Liver (tissue), 9 donors: Measurements from ENCODE around the gene CDK17. TPM values are rescaled to one million over a fixed set of nuclear protein-coding genes. Genes with fewer than 3 reads are reported as not detected.

ENCODE experiments used
- DNase-seq: peaks from one replicate; pipeline ENCODE4 v3.0.0-alpha.2; 2017; ENCODE audit warnings: low spot score
- H3K27ac ChIP-seq, 2 donors: one replicate each; pipeline ENCODE4 v1.7.0; 2013; ENCODE audit warnings: inconsistent platforms in 2 of 2, low read length in 2 of 2, control low read depth in 1 of 2, low read depth in 1 of 2, mild to moderate bottlenecking in 1 of 2
- H3K27me3 ChIP-seq, 4 donors: one replicate each; pipeline versions ENCODE4 v1.6.1 to v1.7.0; 2013; ENCODE audit warnings: low read length in 3 of 4, inconsistent platforms in 1 of 4, mild to moderate bottlenecking in 1 of 4, moderate library complexity in 1 of 4; ENCODE audit not compliant: control insufficient read depth in 4 of 4, insufficient read depth in 4 of 4
- H3K36me3 ChIP-seq, 4 donors: one replicate each; pipeline versions ENCODE4 v1.6.1 to v1.7.0; 2013; ENCODE audit warnings: low read length in 3 of 4, mild to moderate bottlenecking in 3 of 4, low read depth in 1 of 4, moderate library complexity in 1 of 4; ENCODE audit not compliant: control insufficient read depth in 4 of 4, insufficient read depth in 3 of 4
- H3K4me1 ChIP-seq, 4 donors: one replicate each; pipeline versions ENCODE4 v1.6.1 to v1.7.0; 2013; ENCODE audit warnings: low read length in 3 of 4, mild to moderate bottlenecking in 3 of 4, moderate library complexity in 1 of 4; ENCODE audit not compliant: control insufficient read depth in 4 of 4, insufficient read depth in 4 of 4
- H3K4me3 ChIP-seq, 3 donors: one replicate each; pipeline versions ENCODE4 v1.6.1 to v1.7.0; 2013; ENCODE audit warnings: low read length in 3 of 3, control low read depth in 1 of 3, low read depth in 1 of 3, mild to moderate bottlenecking in 1 of 3
- H3K9ac ChIP-seq, 2 donors: one replicate each; pipeline ENCODE4 v1.7.0; 2013; ENCODE audit warnings: low read length in 2 of 2, mild to moderate bottlenecking in 2 of 2, moderate library complexity in 2 of 2, control low read depth in 1 of 2, low read depth in 1 of 2
- H3K9me3 ChIP-seq, 4 donors: one replicate each; pipeline versions ENCODE4 v1.6.1 to v1.7.0; 2013; ENCODE audit warnings: low read length in 3 of 4; ENCODE audit not compliant: control insufficient read depth in 4 of 4
- ATF3 ChIP-seq: IDR thresholded peaks from 2 replicates; pipeline ENCODE4 v1.6.1; 2016; ENCODE audit warnings: antibody characterized with exemption
- CTCF ChIP-seq: fragments of 150-350 bp; IDR thresholded peaks from 2 replicates; pipeline ENCODE4 v1.5.1; 2017; ENCODE audit warnings: improper control_type of control experiment, low read depth, low read length; ENCODE audit not compliant: missing input control
- EGR1 ChIP-seq, 2 donors: IDR thresholded peaks; 2 replicates each; pipeline ENCODE4 v1.6.1; 2016 to 2018; ENCODE audit warnings: antibody characterized with exemption in 2 of 2, low read depth in 2 of 2
- FOXA1 ChIP-seq: IDR thresholded peaks from 2 replicates; pipeline ENCODE4 v1.6.1; 2016; ENCODE audit warnings: antibody characterized with exemption
- FOXA2 ChIP-seq: IDR thresholded peaks from 2 replicates; pipeline ENCODE4 v1.6.1; 2016; ENCODE audit warnings: antibody characterized with exemption
- GABPA ChIP-seq, 2 donors: IDR thresholded peaks in 1 of 2; conservative IDR thresholded peaks in 1 of 2; 2 replicates each; pipeline ENCODE4 v1.6.1; 2016; ENCODE audit warnings: antibody characterized with exemption in 2 of 2, mild to moderate bottlenecking in 1 of 2, moderate library complexity in 1 of 2
- HNF4A ChIP-seq, 2 donors: conservative IDR thresholded peaks; 2 replicates each; pipeline ENCODE4 v1.6.1; 2016; ENCODE audit warnings: antibody characterized with exemption in 2 of 2, mild to moderate bottlenecking in 2 of 2
- HNF4G ChIP-seq: IDR thresholded peaks from 2 replicates; pipeline ENCODE4 v1.6.1; 2016; ENCODE audit warnings: antibody characterized with exemption
- MAX ChIP-seq: IDR thresholded peaks from 2 replicates; pipeline ENCODE4 v1.6.1; 2016; ENCODE audit warnings: antibody characterized with exemption
- RAD21 ChIP-seq, 2 donors: IDR thresholded peaks; 2 replicates each; pipeline ENCODE4 v1.6.1; 2016; ENCODE audit warnings: antibody characterized with exemption in 2 of 2, mild to moderate bottlenecking in 2 of 2
- REST ChIP-seq: IDR thresholded peaks from 2 replicates; pipeline ENCODE4 v1.6.1; 2016; ENCODE audit warnings: antibody characterized with exemption, mild to moderate bottlenecking
- RXRA ChIP-seq, 2 donors: IDR thresholded peaks; 2 replicates each; pipeline ENCODE4 v1.6.1; 2017 to 2018; ENCODE audit warnings: antibody characterized with exemption in 2 of 2, mild to moderate bottlenecking in 1 of 2
- SP1 ChIP-seq: IDR thresholded peaks from 2 replicates; pipeline ENCODE4 v1.6.1; 2018; ENCODE audit warnings: antibody characterized with exemption, mild to moderate bottlenecking
- TAF1 ChIP-seq: conservative IDR thresholded peaks from 2 replicates; pipeline ENCODE4 v1.6.1; 2016; ENCODE audit warnings: antibody characterized with exemption, mild to moderate bottlenecking
- YY1 ChIP-seq: IDR thresholded peaks from 2 replicates; pipeline ENCODE4 v1.6.1; 2016; ENCODE audit warnings: antibody characterized with exemption, mild to moderate bottlenecking
- ZBTB33 ChIP-seq: IDR thresholded peaks from 2 replicates; pipeline ENCODE4 v1.6.1; 2016; ENCODE audit warnings: antibody characterized with exemption
- WGBS: extraction: QIAGEN DNeasy Blood & Tissue Kit; methylation state at CpG from one replicate; pipeline ENCODE4 v1.1.7; 2013; 5-methylcytosine and 5-hydroxymethylcytosine counted together
- polyA plus RNA-seq, 2 donors: library from polyadenylated mRNA; stranded (reverse) in 1 of 2; unstranded in 1 of 2; fragments of 200-250 nt in 1 of 2; fragments of >200 nt in 1 of 2; fragmentation: Nextera tagmentation in 1 of 2; extraction: Ambion mirVana in 1 of 2; gene quantifications; one replicate each; pipeline versions ENCODE4 v1.2.1 to v1.2.3, GENCODE V29; 2013 to 2015
- total RNA-seq, 2 donors: library from RNA; depleted of rRNA; stranded (reverse); fragments of >200 nt; gene quantifications; one replicate each; pipeline ENCODE4 v1.2.3, GENCODE V29; 2014
- donor health status: healthy.
- donor health status: healthy.
- donor health status: healthy.
- donor health status: healthy.
- donor health status: healthy.

Gene CDK17
- total and polyA plus RNA-seq, 4 donors = 4.8 to 25.2 (median 14.9) TPM

GRCh38 chr12:96310067-96310466, 90.2 kb downstream of the CDK17 start:
- Histone ChIP-seq H3K27me3 (no peaks in the 10 kb centered on the region), H3K36me3 (peaks cover 0 to 2% (median 0%) of the 10 kb centered on the region in 4 donors), H3K27ac (no peak overlapping the region), H3K9me3 (no peaks in the 10 kb centered on the region), H3K9ac (no peak overlapping the region), H3K4me1 (no peaks in the 10 kb centered on the region), H3K4me3 (no peak overlapping the region)
- WGBS = 94% methylated on average over 3 of the region's 3 CpGs
- DNase-seq = no peak
- TF ChIP-seq TAF1 (no peak), FOXA2 (no peak), FOXA1 (no peak), RAD21 (IDR thresholded peaks at IDR 0.05) (no peak), SP1 (no peak), YY1 (no peak), EGR1 (IDR thresholded peaks at IDR 0.05; ENCODE audit: low read depth in 2 of 2) (no peak), REST (no peak)

- H3K27ac ChIP-seq = no peak overlapping the region
- H3K27me3 ChIP-seq = no peaks in the 10 kb centered on the region
- H3K9ac ChIP-seq = no peak overlapping the region
- H3K9me3 ChIP-seq = no peaks in the 10 kb centered on the region
- DNase-seq = no peak
- 85% methylated on average over 1 of the region's 1 CpG for WGBS
- H3K4me1 ChIP-seq = no peaks in the 10 kb centered on the region
- H3K4me3 ChIP-seq = no peak overlapping the region
- peaks cover 0 to 2% (median 0%) of the 10 kb centered on the region in 4 donors for H3K36me3 ChIP-seq
- no peak for TF ChIP-seq FOXA1
- TF ChIP-seq ZBTB33 = no peak
- TF ChIP-seq MAX = no peak
These were observed 91.4 kb downstream of the CDK17 start for GRCh38 chr12:96308881-96309280.

GRCh38 chr12:96305665-96306064, 94.6 kb downstream of the CDK17 start:
- peaks cover 0 to 2% (median 0%) of the 10 kb centered on the region in 4 donors for H3K36me3 ChIP-seq
- no peaks in the 10 kb centered on the region for H3K9me3 ChIP-seq
- no peak overlapping the region for H3K27ac ChIP-seq
- WGBS = 94% methylated on average over 3 of the region's 3 CpGs
- DNase-seq = no peak
- H3K4me3 ChIP-seq = no peak overlapping the region
- no peak overlapping the region for H3K9ac ChIP-seq
- H3K27me3 ChIP-seq = no peaks in the 10 kb centered on the region
- no peaks in the 10 kb centered on the region for H3K4me1 ChIP-seq
- TF ChIP-seq ZBTB33 (no peak), CTCF (no peak), HNF4G (no peak), RXRA (IDR thresholded peaks at IDR 0.05) (no peak), EGR1 (IDR thresholded peaks at IDR 0.05; ENCODE audit: low read depth in 2 of 2) (no peak), ATF3 (no peak), GABPA (IDR thresholded peaks at IDR 0.05 in 1 of 2, conservative IDR thresholded peaks at IDR 0.05 in 1 of 2) (no peak), RAD21 (IDR thresholded peaks at IDR 0.05) (no peak), HNF4A (conservative IDR thresholded peaks at IDR 0.05) (no peak)
